Stimulated activated CD4-positive, alpha-beta T cell treated with anti-CD3 and anti-CD28 coated beads, Interleukin-1b, Interleukin-23, amount 100 ng/mL, for 1 hour (primary cell): ENCODE data around the gene RXFP1.

Source experiments
- DNase-seq, 2 donors: peaks; one replicate each; pipeline ENCODE4 v3.0.0-alpha.2; 2020; ENCODE audit warnings: low read depth in 2 of 2

RXFP1 gene

DNA sequence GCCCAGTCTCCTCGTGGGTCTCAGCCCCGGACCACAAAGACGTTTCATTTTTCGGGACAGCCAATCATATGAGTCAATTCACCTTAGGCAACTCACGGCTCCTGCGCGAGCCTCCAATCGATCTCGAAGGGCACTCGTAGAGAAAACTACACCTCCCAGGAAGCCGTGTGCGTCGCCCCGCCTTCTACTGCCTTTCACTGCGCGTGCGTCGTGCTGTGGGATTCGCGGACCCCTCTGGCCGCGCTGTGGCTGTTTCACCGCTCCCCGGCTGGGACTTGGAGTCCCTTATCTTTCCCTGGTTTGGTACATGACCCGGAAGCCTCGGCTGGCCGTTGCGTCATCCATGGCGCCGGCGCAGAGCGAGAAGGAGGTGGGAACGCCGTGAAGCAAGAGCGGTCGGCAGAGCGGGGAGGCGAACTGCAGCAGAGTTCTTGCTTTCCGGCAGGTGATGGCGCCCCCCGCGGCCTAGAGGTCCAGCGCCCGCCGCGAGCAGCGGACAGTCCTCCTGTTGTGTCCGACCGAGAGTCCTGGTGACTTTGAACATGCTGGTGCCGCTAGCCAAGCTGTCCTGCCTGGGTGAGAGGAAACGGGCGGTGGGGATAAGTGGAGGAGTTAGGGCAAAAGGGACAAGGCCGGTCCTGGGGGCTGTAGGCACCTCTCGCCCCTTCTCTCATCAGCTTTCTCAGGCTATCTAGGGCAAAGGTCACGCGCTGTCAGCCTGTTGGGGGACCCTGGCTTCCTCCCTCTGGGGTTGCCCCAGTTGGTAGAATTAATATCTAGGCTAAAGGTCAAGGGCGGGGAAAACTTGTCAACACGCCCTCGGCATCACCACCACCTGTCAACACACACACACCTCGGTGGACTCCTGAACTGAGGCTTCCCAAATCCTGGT lies 150.5 kb downstream of the RXFP1 start, which contains the start of gene ETFDH:
Gene ETFDH (plus strand): TSS at position 382 of the 892 bp plus-strand sequence. CDS start 161 bp downstream, at position 543.
- peak; percentile 86 to 95 for DNase-seq

- no peak for DNase-seq
These were observed 152.0 kb downstream of the RXFP1 start for GRCh38 chr4:158673633-158674032.

- DNase-seq = no peak
These were observed 154.4 kb downstream of the RXFP1 start for GRCh38 chr4:158676076-158676475.

DNA sequence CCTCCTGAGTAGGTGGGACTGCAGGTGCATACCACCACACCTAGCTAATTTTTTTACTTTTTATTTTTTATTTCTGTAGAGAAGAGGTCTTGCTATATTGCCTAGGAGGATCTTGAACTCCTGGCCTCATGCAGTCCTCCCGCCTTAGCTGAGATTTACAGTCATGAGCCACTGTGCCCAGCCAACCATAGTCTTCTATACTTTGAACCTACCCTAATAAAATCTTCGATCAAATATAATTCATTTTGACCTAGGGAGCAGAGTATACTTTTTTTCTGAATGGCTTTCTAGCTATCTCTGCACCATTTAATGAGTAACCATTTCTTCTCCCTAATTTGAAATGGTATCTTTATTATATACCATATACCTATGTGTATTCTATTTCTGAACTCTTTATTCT lies 157.1 kb downstream of the RXFP1 start:
- no peak for DNase-seq

- DNase-seq = no peak
These were observed 159.9 kb downstream of the RXFP1 start for GRCh38 chr4:158681629-158682028.

GRCh38 chr4:158682066-158682465 lies 160.4 kb downstream of the RXFP1 start:
- no peak for DNase-seq

DNA sequence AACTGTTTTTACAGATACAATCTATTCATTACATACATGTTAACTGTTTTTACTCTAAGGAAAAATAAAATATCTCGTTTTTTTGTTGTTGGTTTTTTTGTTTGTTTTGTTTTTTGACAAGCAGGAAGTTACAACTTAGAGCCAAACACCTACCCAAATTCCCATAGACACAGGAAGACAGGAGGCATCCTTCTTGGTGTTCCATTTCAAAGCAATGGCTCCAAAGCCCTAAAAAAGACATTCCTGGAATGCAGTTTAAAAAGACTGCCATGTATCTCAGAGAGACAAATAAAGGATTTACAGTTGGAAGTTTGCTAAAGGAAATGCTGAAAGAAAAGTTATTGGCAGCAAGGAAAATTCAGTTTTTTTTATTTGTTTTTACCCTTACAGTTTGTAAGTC lies 167.1 kb downstream of the RXFP1 start:
- DNase-seq = no peak
